HG03342 (cell line): ENCODE results near the gene VAT1L.
"Not testable (repeated sequence)": the region's sequence is repeated elsewhere in the genome, so short reads cannot be mapped to it uniquely, and the experiment has no call there.

ENCODE experiments used
- ATAC-seq: cut with Tn5 transposase; IDR thresholded peaks from one replicate; pipeline ENCODE4 v1.9.1; 2021; ENCODE audit warnings: mild to moderate bottlenecking, moderate library complexity; ENCODE audit not compliant: unreplicated experiment

Gene VAT1L

GRCh38 chr16:77946823-77947222 is 158.5 kb downstream of the VAT1L start:
- no peak for ATAC-seq

- not testable (repeated sequence) for ATAC-seq
Observed at GRCh38 chr16:77947590-77947989, 159.2 kb downstream of the VAT1L start.

DNA sequence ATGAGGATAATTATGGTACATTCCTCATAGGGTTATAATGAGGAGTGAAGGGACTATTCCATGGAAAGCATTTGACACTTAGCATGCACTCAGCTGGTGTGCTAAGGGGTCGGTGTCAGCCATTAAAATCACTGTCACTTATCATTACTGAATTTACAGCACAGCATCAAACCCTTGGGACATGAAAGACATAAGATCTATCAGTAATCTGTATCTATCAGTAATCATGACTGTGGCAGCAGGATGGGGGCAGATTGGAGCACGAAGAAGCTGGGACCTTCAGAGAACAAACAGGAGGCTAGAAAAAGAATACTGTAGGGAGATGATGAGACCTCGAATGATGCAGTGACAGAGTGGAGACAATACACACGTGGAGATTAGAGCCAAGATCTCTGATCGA is 160.5 kb downstream of the VAT1L start:
- no peak for ATAC-seq

- ATAC-seq: no peak
Observed at GRCh38 chr16:77949445-77949844, 161.1 kb downstream of the VAT1L start.

DNA sequence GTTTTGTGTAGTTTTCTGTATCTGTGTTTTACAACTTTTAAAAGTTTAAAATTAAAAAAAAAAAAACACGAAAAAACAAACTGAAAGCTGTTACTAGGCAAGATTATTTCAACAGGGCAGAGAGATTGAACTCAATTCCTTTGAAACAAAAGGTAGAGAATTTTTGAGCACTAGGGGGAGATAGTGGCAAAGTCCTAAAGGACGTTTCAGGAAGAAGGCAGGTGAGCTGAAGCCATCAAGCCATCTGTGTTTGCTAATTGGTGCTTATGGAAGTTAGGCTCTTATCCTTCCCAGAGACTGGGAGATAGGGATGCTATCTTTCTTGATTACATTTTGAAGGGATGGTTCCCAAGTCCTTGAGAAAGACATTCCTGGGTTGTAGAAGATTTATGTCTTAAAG is 163.4 kb downstream of the VAT1L start:
- peak; percentile 43 for ATAC-seq

- ATAC-seq: no peak
Observed at GRCh38 chr16:77955127-77955526, 166.8 kb downstream of the VAT1L start.

DNA sequence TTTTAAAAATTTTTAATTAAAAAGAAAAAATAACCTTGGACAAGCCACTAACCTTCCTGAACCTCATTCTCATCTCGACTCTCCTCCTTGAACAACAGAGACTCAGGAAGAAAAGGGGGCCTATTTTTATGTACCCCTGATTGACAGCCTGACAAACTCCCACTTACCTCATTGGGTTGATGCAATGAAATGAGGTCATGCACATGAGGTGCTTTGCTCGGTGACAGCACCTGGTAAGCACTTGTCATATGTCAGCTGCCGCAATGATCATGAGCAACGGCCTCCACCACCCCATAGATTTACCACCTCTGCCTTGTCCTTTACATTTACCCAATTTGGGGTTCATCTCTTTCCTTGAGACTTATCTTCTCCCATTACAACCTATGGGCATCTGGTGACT is 167.9 kb downstream of the VAT1L start:
- no peak for ATAC-seq

- ATAC-seq: no peak
Observed at GRCh38 chr16:77960766-77961165, 172.4 kb downstream of the VAT1L start.

DNA sequence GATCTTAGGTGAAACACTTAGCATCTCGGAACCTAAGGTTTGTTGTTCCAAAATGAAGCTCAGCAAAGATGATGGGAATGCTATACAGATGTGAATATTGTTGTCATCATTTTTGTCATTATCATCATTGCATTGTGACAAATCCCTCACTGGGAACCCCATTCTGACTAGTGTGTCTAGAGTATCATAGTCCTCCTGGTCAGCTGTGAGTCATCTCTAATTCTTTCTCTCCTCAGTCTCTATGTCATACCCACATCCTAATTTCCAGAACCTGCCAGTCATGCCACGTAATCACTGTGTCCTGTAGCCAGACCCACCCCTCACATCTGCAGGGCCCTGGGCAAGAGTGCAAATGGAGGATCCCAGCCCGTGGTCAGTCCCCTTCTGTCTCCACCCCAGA is 173.4 kb downstream of the VAT1L start:
- no peak for ATAC-seq

GRCh38 chr16:77962689-77963088 is 174.3 kb downstream of the VAT1L start:
- no peak for ATAC-seq

- ATAC-seq: peak; percentile 73
Observed at GRCh38 chr16:77963185-77964044, 175.1 kb downstream of the VAT1L start.

- no peak for ATAC-seq
Observed at GRCh38 chr16:77965346-77965745, 177.0 kb downstream of the VAT1L start.

- no peak for ATAC-seq
Observed at GRCh38 chr16:77967054-77967904, 178.9 kb downstream of the VAT1L start.

DNA sequence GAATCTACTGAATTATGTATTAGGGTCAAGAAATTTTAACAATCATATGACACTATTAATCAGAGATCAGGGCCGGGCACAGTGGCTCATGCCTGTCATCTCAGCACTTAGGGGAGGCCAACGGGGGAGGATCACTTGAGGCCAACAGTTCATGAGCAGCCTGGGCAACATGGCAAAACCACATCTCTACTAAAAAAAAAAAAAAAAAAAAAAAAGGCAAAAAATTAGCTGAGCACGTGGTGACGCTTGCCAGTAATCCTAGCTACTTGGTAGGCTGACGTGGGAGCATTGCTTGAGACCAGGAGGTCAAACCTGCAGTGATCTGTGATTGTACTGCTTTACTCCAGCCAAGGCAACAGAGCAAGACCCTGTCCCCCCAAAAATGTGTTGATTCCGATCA is 181.5 kb downstream of the VAT1L start:
- ATAC-seq: no peak

DNA sequence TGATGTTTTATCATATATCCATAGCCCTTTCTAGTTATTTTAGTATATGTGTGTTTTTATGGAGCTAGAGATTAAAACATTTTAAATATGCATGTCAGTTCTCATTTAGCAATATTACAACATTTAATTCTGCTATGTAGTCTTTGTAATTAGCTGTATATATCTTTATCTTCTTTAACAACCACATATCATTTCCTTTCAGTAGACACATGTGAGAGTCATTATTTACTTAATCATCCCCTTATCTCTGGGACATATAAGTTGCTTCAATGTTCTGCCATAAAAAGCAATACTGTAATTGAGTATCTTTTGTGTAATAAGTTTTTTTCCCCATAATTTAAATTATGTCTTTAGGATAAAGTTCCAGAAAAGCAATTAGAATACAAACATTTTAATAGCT is 182.0 kb downstream of the VAT1L start:
- no peak for ATAC-seq

DNA sequence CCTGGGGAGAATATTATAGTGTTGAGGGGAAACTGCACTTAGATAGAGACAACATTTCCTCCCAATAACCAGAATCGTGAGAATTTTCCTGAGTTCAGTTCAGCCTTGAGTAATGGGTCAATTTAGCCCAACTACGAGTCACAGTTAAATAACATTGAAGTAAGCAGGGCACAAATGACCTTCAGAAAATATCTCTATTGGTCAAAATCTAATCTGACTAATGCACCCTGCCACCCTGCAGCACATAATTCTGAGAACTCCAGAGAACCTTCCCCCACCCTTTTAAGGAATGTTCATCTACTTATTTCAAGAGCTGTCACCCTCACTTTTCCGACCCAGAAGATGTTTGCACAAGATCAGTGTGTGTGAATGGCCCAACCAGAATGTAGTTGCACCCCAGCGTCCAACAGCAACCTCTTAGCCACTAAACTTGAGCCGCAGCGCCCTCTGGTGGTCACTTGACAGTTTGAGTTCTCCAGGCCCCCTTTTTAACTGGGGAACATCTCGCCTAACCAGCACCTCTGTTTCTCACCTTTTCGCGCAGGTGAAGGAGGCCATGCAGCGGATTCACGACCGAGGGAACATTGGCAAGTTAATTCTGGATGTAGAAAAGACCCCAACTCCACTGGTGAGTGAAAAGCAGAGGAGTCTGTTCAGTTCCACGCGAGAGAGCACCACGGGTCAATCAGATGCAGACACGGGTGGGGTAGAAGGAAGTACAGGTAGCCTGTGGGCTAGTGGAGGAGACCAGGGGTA is 183.1 kb downstream of the VAT1L start:
- peak; percentile 73 for ATAC-seq

DNA sequence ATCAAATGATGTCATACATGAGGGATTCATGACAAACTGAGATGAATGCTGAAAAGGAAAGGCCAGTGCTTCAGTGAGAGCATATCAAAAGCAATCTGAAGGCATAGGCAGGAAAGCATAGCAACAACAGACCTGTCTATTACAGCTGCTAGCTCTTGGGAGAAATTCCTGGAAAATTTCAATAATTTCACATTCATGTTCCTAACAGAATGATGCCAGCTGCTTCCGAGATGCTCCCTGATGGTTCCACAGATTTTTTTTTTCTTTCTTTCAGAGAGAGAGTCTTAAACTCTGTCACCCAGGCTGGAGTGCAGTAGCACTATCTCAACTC is 183.7 kb downstream of the VAT1L start:
- no peak for ATAC-seq

DNA sequence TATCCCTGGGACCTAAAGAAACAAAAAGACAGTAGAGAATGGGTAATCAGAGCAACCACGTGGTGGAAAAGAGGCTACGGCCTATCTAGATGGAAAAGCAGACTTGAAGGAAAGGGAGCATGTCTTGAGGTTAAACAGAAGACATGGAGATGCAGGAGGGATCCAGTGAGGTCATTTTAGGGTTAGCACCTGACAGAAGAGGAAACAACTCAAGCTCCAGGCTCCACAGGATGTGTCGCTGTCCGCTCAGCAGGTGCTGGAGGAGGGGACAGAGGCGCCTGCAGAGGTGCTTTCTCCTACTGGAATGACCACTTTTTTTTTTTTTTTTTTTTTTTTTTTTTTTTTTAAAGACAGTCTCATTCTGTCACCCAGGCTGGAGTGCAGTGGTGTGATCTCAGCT is 186.5 kb downstream of the VAT1L start:
- no peak for ATAC-seq

DNA sequence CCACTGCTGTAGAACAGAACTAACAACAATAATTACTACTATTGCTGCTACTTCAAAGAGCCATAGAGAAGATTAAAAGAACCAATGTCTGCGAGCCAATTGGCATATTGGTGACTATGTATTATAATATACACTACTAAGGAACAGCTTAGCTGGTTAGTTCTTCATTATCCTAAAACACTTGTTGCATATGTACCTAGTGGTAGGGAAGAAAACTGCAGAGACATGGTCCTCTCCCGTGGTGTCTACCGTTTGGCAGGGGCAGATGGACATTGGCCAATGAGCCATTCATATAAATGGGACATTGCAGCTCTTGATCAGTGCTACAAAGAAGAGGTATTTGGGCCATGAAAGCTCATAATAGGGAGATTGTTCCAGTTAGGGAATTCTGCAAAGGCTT is 187.6 kb downstream of the VAT1L start:
- ATAC-seq: no peak

- no peak for ATAC-seq
Observed at GRCh38 chr16:77977339-77977738, 189.0 kb downstream of the VAT1L start.

- no peak for ATAC-seq
Observed at GRCh38 chr16:77985111-77985510, 196.7 kb downstream of the VAT1L start.
